Mucosa of rectum (tissue), 2 donors: ENCODE data around the gene OLIG3.

Experiments used
- H3K27ac ChIP-seq, 2 donors: one replicate each; pipeline ENCODE4 v1.7.0; 2013; ENCODE audit warnings: inconsistent platforms in 2 of 2, low read depth in 2 of 2, low read length in 2 of 2
- H3K27me3 ChIP-seq, 2 donors: one replicate each; pipeline ENCODE4 v1.7.0; 2013; ENCODE audit warnings: low read length in 2 of 2; ENCODE audit not compliant: control insufficient read depth in 2 of 2, insufficient read depth in 2 of 2
- H3K36me3 ChIP-seq, 2 donors: one replicate each; pipeline ENCODE4 v1.7.0; 2013; ENCODE audit warnings: low read length in 2 of 2; ENCODE audit not compliant: control insufficient read depth in 2 of 2, insufficient read depth in 2 of 2
- H3K4me1 ChIP-seq, 2 donors: one replicate each; pipeline ENCODE4 v1.7.0; 2013; ENCODE audit warnings: low read length in 2 of 2, mild to moderate bottlenecking in 1 of 2; ENCODE audit not compliant: control insufficient read depth in 2 of 2, insufficient read depth in 2 of 2
- H3K4me3 ChIP-seq, 2 donors: one replicate each; pipeline ENCODE4 v1.7.0; 2013; ENCODE audit warnings: low read length in 2 of 2
- H3K9ac ChIP-seq, 2 donors: one replicate each; pipeline ENCODE4 v1.7.0; 2013; ENCODE audit warnings: low read length in 2 of 2, low read depth in 1 of 2, mild to moderate bottlenecking in 1 of 2
- H3K9me3 ChIP-seq, 2 donors: one replicate each; pipeline ENCODE4 v1.7.0; 2013; ENCODE audit warnings: low read length in 2 of 2; ENCODE audit not compliant: control insufficient read depth in 2 of 2
- donor health status: healthy.
- donor health status: Normal muscosa, but diverticular disease.

Gene OLIG3

DNA sequence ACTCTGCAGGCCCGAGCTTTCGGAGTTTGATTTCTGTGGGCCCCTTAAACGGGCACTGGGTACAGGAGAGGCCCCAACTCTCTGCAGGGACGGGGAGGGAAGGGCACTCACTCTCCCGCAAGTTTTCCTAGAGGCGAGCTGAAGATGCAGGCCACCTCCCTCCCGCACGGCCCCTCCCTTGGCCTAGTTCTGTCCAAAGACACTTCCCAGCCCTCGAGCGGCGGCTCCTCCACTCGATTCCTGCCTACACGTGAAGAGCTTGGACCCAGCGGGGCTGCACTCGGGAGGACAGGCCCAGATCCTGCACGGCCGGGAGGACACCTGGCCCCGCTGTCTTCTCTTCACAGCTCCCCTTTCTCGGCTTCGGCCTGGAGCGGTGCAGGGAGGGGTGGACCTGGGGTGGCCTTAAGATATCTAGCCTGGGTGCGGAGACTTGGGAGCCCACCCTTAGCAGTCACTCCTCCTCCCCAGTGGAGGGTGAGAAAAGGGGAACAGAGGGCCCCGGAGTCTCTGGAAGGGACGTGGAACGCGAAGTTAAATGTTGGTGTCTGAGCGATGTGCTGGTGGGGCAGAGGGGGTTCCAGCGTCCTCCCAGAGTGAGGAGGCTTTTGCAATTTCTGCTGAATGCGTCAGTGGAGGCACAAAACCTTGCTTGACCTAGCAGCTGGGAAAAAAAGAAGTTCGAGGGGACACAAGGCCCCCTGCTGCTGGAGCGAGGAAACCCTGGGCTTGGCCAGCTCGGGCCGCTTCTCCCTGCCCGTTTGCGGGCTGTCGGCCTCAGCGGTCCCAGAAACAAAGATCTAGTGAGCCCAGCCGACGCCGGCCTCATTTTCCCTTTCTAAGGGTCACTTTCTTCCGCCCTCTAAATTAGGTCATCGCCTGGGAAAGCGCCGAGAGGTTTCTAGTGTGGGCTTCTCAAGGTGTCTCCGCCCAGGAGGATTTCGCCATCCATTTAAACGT, 4.9 kb downstream of the OLIG3 start:
- H3K36me3 ChIP-seq, result no peaks in the 10 kb centered on the region
- H3K27ac ChIP-seq, result no peak overlapping the region
- no peaks in the 10 kb centered on the region for H3K4me1 ChIP-seq
- no peak overlapping the region for H3K9ac ChIP-seq
- H3K9me3 ChIP-seq, result peaks cover 0 to 2% of the 10 kb centered on the region in 2 donors
- peaks cover 72 to 82% of the 10 kb centered on the region in 2 donors for H3K27me3 ChIP-seq
- no peak overlapping the region for H3K4me3 ChIP-seq

GRCh38 chr6:137488150-137489045, 5.8 kb downstream of the OLIG3 start:
- no peaks in the 10 kb centered on the region for H3K36me3 ChIP-seq
- H3K4me3 ChIP-seq, result no peak overlapping the region
- H3K27me3 ChIP-seq, result peaks cover 66 to 73% of the 10 kb centered on the region in 2 donors

DNA sequence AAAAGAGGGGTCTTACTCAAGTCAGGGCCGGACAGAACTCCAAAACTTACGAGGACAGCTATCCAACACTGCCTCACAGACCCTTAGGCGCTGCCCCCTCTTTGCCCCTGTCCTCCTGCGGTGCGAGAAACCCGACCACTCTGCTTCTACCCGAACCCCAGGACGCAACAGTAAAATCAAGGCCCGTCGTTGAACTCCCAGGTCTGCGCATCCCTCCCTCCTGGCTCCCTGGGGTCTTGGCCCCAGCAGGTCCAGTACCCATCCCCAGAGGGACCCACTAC, 6.4 kb downstream of the OLIG3 start:
- Histone ChIP-seq H3K27me3 (peaks cover 65 to 70% of the 10 kb centered on the region in 2 donors), H3K27ac (no peak overlapping the region), H3K4me1 (no peaks in the 10 kb centered on the region), H3K9me3 (peaks cover 0 to 2% of the 10 kb centered on the region in 2 donors), H3K4me3 (no peak overlapping the region), H3K36me3 (no peaks in the 10 kb centered on the region), H3K9ac (no peak overlapping the region)

More at GRCh38 chr6:137488150-137489045, 5.8 kb downstream of the OLIG3 start:
- no peaks in the 10 kb centered on the region for H3K4me1 ChIP-seq
- H3K9me3 ChIP-seq, result peaks cover 0 to 2% of the 10 kb centered on the region in 2 donors
- H3K9ac ChIP-seq, result no peak overlapping the region
- H3K27ac ChIP-seq, result no peak overlapping the region

- H3K27ac ChIP-seq, result no peak overlapping the region
- H3K4me3 ChIP-seq, result no peak overlapping the region
- H3K9me3 ChIP-seq, result no peaks in the 10 kb centered on the region
Measured at GRCh38 chr6:137487181-137487868, 6.9 kb downstream of the OLIG3 start.

GRCh38 chr6:137486416-137486815, 7.8 kb downstream of the OLIG3 start:
- Histone ChIP-seq H3K9me3 (no peaks in the 10 kb centered on the region), H3K27me3 (peaks cover 58 to 62% of the 10 kb centered on the region in 2 donors), H3K9ac (no peak overlapping the region), H3K36me3 (no peaks in the 10 kb centered on the region), H3K4me1 (no peaks in the 10 kb centered on the region), H3K27ac (no peak overlapping the region), H3K4me3 (no peak overlapping the region)

More at GRCh38 chr6:137487181-137487868, 6.9 kb downstream of the OLIG3 start:
- no peaks in the 10 kb centered on the region for H3K36me3 ChIP-seq
- no peaks in the 10 kb centered on the region for H3K4me1 ChIP-seq
- H3K9ac ChIP-seq, result no peak overlapping the region
- peaks cover 62 to 70% of the 10 kb centered on the region in 2 donors for H3K27me3 ChIP-seq

DNA sequence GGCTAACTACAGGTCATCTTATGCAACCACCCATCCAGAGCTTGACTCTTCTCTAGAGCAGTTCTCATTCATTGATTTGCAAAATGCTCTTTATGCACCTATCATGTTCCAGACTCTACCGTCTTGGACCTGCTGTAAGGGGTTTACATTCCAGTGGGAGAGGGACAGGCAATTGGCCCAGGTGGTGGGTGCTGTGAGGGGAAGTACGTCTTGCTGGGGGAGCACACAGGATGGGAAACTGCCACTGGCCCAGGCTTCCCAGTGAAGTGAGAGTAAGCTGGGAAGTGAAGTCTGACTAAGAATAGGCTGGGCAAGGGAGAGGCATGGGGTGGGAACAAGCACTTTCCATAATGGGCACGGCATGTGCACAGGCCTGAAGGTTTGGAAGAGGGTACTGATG, 13.8 kb downstream of the OLIG3 start:
- Histone ChIP-seq H3K27me3 (peaks cover 7 to 12% of the 10 kb centered on the region in 2 donors), H3K4me3 (no peak overlapping the region)

GRCh38 chr6:137475103-137475502, 19.1 kb downstream of the OLIG3 start:
- Histone ChIP-seq H3K27ac (no peak overlapping the region), H3K9ac (no peak overlapping the region), H3K4me3 (no peak overlapping the region), H3K9me3 (no peaks in the 10 kb centered on the region), H3K36me3 (no peaks in the 10 kb centered on the region), H3K27me3 (peaks cover 4 to 7% of the 10 kb centered on the region in 2 donors), H3K4me1 (no peaks in the 10 kb centered on the region)

More for the DNA sequence above, 13.8 kb downstream of the OLIG3 start:
- H3K27ac ChIP-seq, result no peak overlapping the region
- no peaks in the 10 kb centered on the region for H3K9me3 ChIP-seq
- no peaks in the 10 kb centered on the region for H3K4me1 ChIP-seq
- no peaks in the 10 kb centered on the region for H3K36me3 ChIP-seq
- no peak overlapping the region for H3K9ac ChIP-seq

- H3K4me3 ChIP-seq, result no peak overlapping the region
- no peaks in the 10 kb centered on the region for H3K4me1 ChIP-seq
- H3K36me3 ChIP-seq, result no peaks in the 10 kb centered on the region
- H3K9ac ChIP-seq, result no peak overlapping the region
- H3K27ac ChIP-seq, result no peak overlapping the region
- peaks cover 4% of the 10 kb centered on the region in 2 donors for H3K27me3 ChIP-seq
- H3K9me3 ChIP-seq, result no peaks in the 10 kb centered on the region
Measured at GRCh38 chr6:137473598-137473997, 20.6 kb downstream of the OLIG3 start.

DNA sequence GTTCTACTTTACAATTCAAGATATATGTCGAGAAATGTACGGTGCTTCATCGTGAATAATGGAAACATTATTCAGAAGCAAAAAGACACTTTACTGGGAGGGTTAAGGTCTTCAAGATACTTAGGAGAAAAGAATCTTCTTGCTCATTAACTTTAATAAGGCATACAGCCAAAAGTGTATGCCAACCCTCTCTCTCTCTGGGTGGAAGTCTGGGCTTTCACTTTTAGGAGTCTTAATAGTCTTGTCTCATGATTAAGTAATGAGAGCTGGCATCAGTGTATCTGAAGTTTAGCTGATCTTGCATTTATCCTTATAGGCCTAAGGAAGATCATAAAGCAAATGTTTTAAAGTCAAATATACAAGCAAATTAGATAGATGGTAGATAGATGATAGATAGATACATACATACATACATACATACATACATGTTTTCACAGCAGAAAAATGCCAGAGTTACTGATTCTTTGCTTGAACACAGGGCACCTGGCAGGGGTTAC, 21.5 kb downstream of the OLIG3 start:
- Histone ChIP-seq H3K9ac (no peak overlapping the region), H3K27me3 (peaks cover 4 to 5% of the 10 kb centered on the region in 2 donors), H3K36me3 (no peaks in the 10 kb centered on the region), H3K4me3 (no peak overlapping the region), H3K9me3 (no peaks in the 10 kb centered on the region), H3K4me1 (no peaks in the 10 kb centered on the region), H3K27ac (no peak overlapping the region)
